Activated CD8-positive, alpha-beta memory T cell treated with anti-CD3 and anti-CD28 coated beads for 36 hours (primary cell): ENCODE measurements around the gene FSTL3. TPM values are rescaled to one million over a fixed set of nuclear protein-coding genes. Genes with fewer than 3 reads are reported as not detected.

ENCODE experiments used
- CTCF ChIA-PET: fragments of 350-600 bp; sonication (Branson Sonifier 250); formaldehyde crosslinking; loops from one replicate; lab custom pipeline; 2021; ENCODE audit warnings: antibody characterized with exemption; lab: Charles Lee
- POLR2A ChIA-PET: fragments of 350-600 bp; sonication (Branson Sonifier 250); formaldehyde crosslinking; loops from one replicate; lab custom pipeline; 2021; ENCODE audit warnings: antibody characterized with exemption; lab: Charles Lee
- total RNA-seq, 2 experiments: library from RNA; stranded (reverse); gene quantifications; one replicate each; pipeline ENCODE4 v1.2.3, GENCODE V29; 2021

Gene FSTL3
- total RNA-seq, 2 experiments from 2014 or later = 7.5 to 8.6 TPM

- POLR2A ChIA-PET = interaction anchor here (2.4 kb wide), 1 partner anchor 14 kb away, joined by 10 read pairs; the partner anchor contains the start of gene RNF126
- CTCF ChIA-PET = interaction anchor here (0.6 to 1.2 kb wide), 2 partner anchors 57 to 881 kb away, joined by 3 to 4 read pairs; no protein-coding TSS in a partner anchor
These were observed 1.0 kb downstream of the FSTL3 start for GRCh38 chr19:677201-677600.

DNA sequence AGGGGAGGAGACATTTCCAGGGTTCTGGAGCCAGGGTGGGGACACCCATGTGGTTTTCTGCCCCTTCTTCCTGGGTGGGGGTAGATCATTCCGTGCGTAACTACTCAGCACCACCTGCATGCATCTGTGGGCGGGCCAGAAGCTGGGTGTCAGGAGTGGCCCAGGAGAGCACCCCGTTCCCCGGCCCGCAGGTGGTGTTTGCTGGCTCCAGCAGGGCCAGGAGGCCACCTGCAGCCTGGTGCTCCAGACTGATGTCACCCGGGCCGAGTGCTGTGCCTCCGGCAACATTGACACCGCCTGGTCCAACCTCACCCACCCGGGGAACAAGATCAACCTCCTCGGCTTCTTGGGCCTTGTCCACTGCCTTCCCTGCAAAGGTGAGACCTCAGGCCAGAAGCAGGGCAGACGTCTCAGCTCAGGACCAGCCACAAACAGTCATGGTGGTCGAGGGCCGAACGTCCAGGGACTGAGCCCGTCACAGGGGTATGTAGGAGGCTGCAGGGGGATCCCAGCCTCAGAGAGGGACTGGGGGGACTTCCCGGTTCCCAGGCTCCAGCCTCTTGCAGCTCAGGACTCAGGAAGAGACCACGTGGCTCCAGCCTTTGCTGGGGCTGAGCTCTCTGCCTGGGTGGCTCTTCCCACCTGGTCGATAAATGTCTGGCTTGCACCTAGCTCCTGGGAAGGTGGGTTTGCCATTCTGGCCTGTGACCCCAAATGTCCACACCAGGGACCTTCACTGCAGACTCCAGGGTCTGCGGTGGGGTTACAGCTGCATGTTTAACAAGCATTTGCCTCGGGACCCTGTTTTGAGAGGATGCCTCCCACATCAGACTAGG is 1.6 kb downstream of the FSTL3 start:
- ChIA-PET POLR2A (interaction anchor here (2.4 kb wide), 1 partner anchor 14 kb away, joined by 10 read pairs; the partner anchor contains the start of gene RNF126), CTCF (interaction anchor here (1.2 kb wide), 1 partner anchor 57 kb away, joined by 3 read pairs; no protein-coding TSS in a partner anchor)

- ChIA-PET CTCF (interaction anchor here (1.2 to 2.0 kb wide), 3 partner anchors 16 to 55 kb away, joined by 3 to 9 read pairs (median 5); partner anchors contain the start of gene PRSS57), POLR2A (interaction anchor here (0.7 to 2.7 kb wide), 2 partner anchors 16 to 305 kb away, joined by 3 to 17 read pairs; partner anchors contain the start of genes RNF126 and WDR18)
These were observed 2.7 kb downstream of the FSTL3 start for GRCh38 chr19:678791-679388.

GRCh38 chr19:679418-680286 is 3.5 kb downstream of the FSTL3 start:
- POLR2A ChIA-PET = interaction anchor here (0.7 to 2.7 kb wide), 3 partner anchors 16 to 305 kb away, joined by 3 to 17 read pairs (median 3); partner anchors contain the start of genes RNF126 and WDR18
- CTCF ChIA-PET = interaction anchor here (1.0 to 2.0 kb wide), 7 partner anchors 9 to 90 kb away, joined by 3 to 9 read pairs (median 3); partner anchors contain the start of gene PRSS57

GRCh38 chr19:680287-681028 is 4.3 kb downstream of the FSTL3 start:
- POLR2A ChIA-PET = interaction anchor here (0.6 to 2.7 kb wide), 3 partner anchors 17 to 200 kb away, joined by 3 to 17 read pairs (median 6); partner anchors contain the start of gene RNF126
- CTCF ChIA-PET = interaction anchor here (0.6 to 2.0 kb wide), 8 partner anchors 10 to 89 kb away, joined by 3 to 9 read pairs (median 4); no protein-coding TSS in a partner anchor

DNA sequence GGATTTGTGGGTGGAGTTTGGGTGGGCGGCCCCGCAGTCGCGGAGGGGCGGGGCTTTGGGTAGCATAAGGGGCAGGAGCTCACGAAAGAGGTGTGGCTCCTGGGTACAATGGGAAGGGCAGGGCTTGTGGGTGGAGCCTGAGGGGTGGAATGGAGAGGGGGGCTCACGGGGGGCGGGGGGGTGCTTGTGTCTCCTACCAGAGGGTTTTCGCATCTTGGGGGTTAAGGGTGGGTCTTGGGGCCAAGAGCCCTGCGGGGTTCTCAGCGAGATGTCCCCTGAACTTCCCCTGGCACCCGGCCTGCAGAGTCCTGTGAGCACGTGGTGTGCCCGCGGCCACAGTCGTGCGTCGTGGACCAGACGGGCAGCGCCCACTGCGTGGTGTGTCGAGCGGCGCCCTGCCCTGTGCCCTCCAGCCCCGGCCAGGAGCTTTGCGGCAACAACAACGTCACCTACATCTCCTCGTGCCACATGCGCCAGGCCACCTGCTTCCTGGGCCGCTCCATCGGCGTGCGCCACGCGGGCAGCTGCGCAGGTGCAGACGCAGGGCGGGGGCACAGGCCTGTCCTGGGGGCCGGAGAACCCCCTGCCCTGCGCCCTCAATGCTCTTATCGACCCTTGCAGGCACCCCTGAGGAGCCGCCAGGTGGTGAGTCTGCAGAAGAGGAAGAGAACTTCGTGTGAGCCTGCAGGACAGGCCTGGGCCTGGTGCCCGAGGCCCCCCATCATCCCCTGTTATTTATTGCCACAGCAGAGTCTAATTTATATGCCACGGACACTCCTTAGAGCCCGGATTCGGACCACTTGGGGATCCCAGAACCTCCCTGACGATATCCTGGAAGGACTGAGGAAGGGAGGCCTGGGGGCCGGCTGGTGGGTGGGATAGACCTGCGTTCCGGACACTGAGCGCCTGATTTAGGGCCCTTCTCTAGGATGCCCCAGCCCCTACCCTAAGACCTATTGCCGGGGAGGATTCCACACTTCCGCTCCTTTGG is 5.1 kb downstream of the FSTL3 start:
- ChIA-PET CTCF (interaction anchor here (0.6 to 2.0 kb wide), 4 partner anchors 18 to 72 kb away, joined by 3 to 9 read pairs (median 4); no protein-coding TSS in a partner anchor), POLR2A (interaction anchor here (0.6 to 2.7 kb wide), 2 partner anchors 18 to 201 kb away, joined by 6 to 17 read pairs; partner anchors contain the start of gene RNF126)

DNA sequence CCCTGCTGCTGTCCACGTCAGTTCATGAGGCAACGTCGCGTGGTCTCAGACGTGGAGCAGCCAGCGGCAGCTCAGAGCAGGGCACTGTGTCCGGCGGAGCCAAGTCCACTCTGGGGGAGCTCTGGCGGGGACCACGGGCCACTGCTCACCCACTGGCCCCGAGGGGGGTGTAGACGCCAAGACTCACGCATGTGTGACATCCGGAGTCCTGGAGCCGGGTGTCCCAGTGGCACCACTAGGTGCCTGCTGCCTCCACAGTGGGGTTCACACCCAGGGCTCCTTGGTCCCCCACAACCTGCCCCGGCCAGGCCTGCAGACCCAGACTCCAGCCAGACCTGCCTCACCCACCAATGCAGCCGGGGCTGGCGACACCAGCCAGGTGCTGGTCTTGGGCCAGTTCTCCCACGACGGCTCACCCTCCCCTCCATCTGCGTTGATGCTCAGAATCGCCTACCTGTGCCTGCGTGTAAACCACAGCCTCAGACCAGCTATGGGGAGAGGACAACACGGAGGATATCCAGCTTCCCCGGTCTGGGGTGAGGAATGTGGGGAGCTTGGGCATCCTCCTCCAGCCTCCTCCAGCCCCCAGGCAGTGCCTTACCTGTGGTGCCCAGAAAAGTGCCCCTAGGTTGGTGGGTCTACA is 6.6 kb downstream of the FSTL3 start:
- ChIA-PET CTCF (no interaction called here), POLR2A (interaction anchor here (0.7 kb wide), 1 partner anchor 20 kb away, joined by 4 read pairs; no protein-coding TSS in a partner anchor)

GRCh38 chr19:685454-685931 is 9.3 kb downstream of the FSTL3 start:
- ChIA-PET POLR2A (no interaction called here), CTCF (interaction anchor here (1.2 kb wide), 1 partner anchor 49 kb away, joined by 3 read pairs; no protein-coding TSS in a partner anchor)

DNA sequence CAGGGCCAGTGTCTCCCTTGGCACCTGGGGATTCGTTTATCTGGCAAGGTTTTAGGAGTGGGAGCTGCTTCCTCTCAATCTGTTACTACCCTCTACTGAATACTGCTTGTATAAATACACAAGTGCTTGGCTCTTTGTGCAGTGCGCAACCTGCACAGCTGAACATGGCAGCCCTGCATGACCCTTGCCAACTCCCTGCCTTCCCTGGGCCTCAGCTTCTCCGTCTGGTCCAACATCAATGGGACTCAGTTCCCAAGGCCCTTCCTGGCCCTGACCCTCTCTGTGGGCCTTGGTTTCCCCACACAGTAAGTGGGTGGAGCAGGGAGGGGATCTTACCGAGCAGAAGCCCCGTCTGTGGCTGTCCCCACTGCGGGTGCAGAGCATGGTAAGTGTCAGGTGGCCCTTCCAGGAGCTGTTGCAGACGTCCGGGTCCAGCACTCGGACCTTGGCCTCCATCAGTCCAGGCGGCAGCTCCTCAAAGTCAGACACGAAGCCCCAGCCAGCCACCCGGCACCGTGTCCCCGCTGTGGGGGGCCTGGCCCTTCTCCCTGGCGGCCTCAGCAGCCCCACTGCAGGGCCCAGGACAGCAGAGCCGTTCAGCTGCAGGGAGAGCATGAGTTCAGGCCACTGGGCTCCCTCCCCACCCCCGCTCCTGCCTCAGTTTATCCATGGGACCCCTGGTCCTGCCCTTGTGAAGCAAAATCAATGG is 10.6 kb downstream of the FSTL3 start:
- CTCF ChIA-PET = interaction anchor here (1.0 kb wide), 1 partner anchor 47 kb away, joined by 3 read pairs; no protein-coding TSS in a partner anchor
- POLR2A ChIA-PET = no interaction called here

DNA sequence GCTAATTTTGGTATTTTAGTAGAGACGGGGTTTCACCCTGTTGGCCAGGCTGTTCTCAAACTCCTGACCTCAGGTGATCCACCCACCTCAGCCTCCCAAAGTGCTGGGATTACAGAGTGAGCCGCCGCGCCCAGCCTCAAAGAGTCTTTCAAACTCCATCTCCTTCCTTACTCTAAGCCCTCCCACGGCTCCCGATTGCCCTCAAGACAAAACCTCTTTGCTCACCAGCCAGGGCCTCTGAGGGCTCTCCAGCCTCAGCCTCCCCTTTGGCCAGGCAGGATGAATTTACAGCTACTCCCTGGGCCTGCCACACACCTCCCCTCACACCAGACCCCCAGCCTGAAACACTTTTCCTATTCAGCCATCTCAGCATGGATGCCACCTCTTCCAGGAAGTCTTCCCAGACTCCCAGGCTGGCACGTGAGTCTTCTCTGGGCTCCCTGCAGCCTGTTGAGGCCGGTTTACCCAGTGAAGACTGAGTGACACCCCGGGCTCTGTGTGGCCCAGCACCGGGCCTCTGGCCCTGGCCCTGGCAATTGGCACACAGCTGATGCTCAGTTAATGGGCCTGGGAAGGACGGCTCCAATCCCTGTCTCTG is 11.5 kb downstream of the FSTL3 start:
- POLR2A ChIA-PET = no interaction called here
- CTCF ChIA-PET = no interaction called here

- POLR2A ChIA-PET = no interaction called here
- CTCF ChIA-PET = interaction anchor here (0.6 kb wide), 1 partner anchor 184 kb away, joined by 4 read pairs; no protein-coding TSS in a partner anchor
These were observed 12.0 kb downstream of the FSTL3 start for GRCh38 chr19:688214-688613.

DNA sequence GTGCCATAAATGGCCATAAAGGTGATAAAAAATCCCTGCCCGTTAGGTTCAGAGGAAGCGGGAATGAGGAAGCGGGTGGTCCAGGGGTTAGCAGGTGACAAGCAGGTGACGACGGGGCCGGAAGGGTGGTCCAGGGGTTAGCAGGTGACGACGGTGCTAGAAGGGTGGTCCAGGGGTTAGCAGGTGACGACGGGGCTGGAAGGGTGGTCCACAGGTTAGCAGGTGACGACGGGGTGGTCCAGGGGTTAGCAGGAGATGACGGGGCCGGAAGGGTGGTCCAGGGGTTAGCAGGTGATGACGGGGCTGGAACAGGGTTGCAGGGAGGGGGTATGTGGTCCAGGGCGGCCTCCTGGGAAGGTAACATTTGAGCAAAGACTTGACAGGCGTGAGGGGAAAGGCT is 12.8 kb downstream of the FSTL3 start:
- CTCF ChIA-PET = interaction anchor here (0.6 kb wide), 1 partner anchor 183 kb away, joined by 4 read pairs; no protein-coding TSS in a partner anchor
- POLR2A ChIA-PET = no interaction called here

GRCh38 chr19:690203-690602 is 14.0 kb downstream of the FSTL3 start:
- ChIA-PET CTCF (no interaction called here), POLR2A (no interaction called here)

DNA sequence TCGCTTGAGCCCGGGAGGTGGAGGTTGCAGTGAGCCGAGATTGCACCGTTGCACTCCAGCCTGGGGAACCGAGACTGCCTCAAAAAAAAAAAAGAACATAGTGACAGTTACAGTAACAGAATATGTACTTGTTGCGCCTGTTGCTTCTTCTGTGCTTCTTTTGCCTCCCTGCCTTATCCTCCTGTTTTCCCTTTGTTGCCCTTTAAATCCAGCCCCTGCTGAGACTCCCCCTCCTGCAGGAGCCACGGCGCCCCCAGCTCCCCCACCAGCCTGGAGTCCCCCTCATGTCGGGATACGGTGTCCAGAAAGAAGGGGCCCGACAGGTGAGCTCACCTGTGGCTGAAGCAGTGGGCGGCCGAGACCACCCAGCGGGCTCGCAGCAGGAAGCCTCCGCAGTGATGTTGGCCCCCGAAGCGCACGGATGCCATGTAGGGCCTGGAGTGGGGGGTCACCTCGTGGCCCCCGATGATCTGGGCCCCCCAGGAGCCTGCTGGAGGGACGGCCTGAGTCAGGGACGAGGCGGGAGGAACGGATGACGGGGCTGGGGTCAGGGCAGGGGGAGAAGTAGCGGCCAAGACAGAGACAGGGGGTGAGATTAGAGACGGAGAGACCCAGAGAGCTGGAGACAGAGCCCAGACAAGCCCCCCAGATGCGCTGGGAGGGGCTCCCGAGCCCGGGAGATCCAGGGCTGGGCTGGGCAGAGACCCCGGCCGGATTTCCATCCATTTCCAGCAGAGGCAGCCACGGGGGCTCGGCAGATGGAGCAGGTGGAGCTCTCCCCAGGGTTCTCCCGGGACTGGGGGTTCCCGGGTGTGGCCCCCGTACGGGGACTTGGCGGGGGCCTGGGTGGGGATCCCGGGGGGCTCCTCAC is 18.5 kb downstream of the FSTL3 start:
- CTCF ChIA-PET = interaction anchor here (0.8 to 1.4 kb wide), 2 partner anchors 16 to 39 kb away, joined by 3 read pairs; no protein-coding TSS in a partner anchor

More for the DNA sequence above, 18.5 kb downstream of the FSTL3 start:
- POLR2A ChIA-PET = no interaction called here
